Measurements from ENCODE around the gene JHY.
"Not testable (repeated sequence)": the region's sequence is repeated elsewhere in the genome, so short reads cannot be mapped to it uniquely, and the experiment has no call there.

JHY gene

DNA sequence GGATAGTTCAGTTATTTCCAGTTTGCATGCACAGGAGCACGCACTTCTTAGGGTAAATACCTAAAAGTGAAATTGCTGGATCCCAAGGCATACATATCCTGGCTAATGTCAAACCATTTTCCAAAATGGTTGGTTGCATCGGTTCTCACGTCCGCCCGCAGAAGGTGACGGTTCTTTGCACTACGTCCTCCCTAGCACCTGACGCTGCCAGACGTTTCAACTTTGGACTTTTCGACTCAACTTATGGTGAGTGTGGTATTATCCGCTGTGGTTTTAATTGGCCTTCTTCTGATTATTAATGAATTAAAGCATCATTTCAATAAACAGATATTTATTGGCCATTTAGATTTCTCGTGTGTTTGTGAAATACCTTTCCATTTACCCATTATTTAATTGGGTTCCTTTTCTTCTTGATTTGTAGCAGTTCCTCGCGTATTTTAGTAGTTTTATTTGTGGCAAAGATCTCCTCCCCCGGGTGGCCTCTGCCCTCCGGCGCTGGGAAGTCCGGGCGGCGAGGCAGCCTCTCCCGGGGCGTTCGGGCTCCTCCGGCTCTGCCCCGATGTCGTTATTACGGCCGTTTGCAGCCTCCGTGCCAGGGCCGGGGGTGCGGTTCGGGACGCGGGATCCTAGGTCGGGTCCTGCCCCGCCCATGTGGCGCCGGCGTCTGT is at the start of gene JHY:
Gene JHY (plus strand): TSS at position 571 of the 668 bp plus-strand sequence. CDS start 3,091 bp downstream, outside the sequence.
- peak; percentile 15 for DNase-seq
- in situ Hi-C loops (cut with MboI; ENCODE audit: low pct_unique_long_range_greater_than_20kb, low sequenced_read_pairs) = no loop called here

- in situ Hi-C loops (cut with MboI; ENCODE audit: low pct_unique_long_range_greater_than_20kb, low sequenced_read_pairs) = no loop called here
- peak; percentile 26 for DNase-seq
Observed at GRCh38 chr11:122833846-122834464, 48.6 kb upstream of the JHY start.

GRCh38 chr11:122836916-122837315 is 45.6 kb upstream of the JHY start:
- DNase-seq = no peak
- in situ Hi-C loops (cut with MboI; ENCODE audit: low pct_unique_long_range_greater_than_20kb, low sequenced_read_pairs) = no loop called here

DNA sequence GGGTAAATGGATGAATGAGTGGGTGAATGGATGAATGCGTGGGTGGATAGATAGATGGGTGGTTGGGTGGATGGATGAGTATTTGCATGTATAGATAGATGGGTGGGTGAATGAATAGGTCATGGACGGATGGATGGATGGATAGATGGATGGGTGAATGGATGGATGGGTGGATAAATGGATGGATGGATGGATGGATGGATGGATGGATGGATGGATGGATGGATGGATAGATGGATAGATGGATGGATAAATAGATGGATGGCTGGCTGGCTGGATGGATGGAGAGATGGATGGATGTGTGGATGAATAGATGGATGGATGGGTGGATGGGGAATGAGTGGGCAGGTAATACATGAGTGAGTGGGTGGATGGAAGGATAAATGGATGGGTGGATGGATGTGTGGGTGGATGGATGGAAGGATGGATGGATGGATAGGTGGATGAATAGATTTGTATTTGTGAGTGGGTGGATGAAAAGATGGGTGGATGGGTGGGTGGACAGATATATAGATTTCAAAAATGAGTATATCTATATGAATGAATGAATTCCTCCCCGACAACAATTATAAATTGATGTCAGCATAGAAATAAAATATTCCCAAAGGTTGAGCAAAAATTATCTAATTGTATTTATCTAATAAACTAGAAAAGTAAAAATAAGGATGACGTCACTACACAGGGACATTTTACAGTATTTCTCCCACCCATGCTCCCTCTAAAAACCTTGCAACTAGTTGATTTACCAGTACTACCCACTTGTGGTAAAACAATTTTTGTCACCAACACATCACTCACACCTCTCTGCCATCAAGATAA is 44.8 kb upstream of the JHY start:
- in situ Hi-C loops (cut with MboI; ENCODE audit: low pct_unique_long_range_greater_than_20kb, low sequenced_read_pairs) = no loop called here
- no peak for DNase-seq

- DNase-seq = peak; percentile 40
- in situ Hi-C loops (cut with MboI; ENCODE audit: low pct_unique_long_range_greater_than_20kb, low sequenced_read_pairs) = no loop called here
Observed at GRCh38 chr11:122843281-122844141, 39.0 kb upstream of the JHY start.

DNA sequence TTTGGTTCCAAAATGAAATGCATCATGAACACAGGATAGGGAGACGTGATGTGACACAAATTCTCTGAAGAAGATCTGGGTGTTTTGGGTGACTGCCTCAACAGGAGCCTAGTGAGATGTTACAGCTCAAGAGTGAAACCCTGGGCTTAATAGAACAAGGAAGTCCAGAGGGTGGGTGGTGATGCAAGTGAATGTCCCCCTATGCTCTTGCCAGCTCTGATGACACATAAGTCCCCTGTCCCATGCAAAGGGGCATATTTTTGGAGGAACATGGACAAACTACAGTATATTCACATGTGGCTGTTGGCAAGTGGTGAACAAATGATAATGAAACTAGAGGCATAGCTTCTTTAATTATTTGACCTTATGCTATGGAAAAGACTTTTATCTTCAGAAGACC is 35.1 kb upstream of the JHY start:
- in situ Hi-C loops (cut with MboI; ENCODE audit: low pct_unique_long_range_greater_than_20kb, low sequenced_read_pairs) = no loop called here
- DNase-seq = no peak

GRCh38 chr11:122848186-122848585 is 34.4 kb upstream of the JHY start:
- DNase-seq = no peak
- in situ Hi-C loops (cut with MboI; ENCODE audit: low pct_unique_long_range_greater_than_20kb, low sequenced_read_pairs) = no loop called here

- in situ Hi-C loops (cut with MboI; ENCODE audit: low pct_unique_long_range_greater_than_20kb, low sequenced_read_pairs) = no loop called here
- no peak for DNase-seq
Observed at GRCh38 chr11:122850076-122850631, 32.4 kb upstream of the JHY start.

DNA sequence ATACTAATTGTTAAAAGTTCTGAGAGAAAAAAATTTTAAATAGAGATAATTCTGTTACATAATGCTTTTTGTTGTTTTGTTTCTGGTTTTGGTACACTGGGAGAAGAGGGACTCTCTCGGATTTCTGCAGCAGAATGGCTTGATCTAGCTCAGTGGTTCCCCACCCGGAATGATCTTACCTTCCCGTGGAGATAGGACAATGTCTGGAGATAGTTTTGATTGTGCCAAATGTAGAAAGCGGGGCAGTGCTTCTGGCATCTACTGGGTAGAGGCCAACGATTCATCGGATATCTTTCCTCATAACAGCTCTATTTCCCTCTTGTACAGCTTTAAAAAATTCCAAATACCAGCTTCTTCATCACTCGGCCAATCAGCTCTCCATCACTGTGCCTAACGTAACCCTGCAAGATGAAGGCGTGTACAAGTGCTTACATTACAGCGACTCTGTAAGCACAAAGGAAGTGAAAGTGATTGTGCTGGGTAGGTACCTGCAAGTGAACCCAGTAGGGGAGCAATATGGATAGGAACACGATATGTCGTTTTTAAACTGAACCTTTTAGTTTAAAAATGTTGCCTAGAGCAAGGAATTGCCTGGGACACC is 31.1 kb upstream of the JHY start:
- in situ Hi-C loops (cut with MboI; ENCODE audit: low pct_unique_long_range_greater_than_20kb, low sequenced_read_pairs) = no loop called here

DNA sequence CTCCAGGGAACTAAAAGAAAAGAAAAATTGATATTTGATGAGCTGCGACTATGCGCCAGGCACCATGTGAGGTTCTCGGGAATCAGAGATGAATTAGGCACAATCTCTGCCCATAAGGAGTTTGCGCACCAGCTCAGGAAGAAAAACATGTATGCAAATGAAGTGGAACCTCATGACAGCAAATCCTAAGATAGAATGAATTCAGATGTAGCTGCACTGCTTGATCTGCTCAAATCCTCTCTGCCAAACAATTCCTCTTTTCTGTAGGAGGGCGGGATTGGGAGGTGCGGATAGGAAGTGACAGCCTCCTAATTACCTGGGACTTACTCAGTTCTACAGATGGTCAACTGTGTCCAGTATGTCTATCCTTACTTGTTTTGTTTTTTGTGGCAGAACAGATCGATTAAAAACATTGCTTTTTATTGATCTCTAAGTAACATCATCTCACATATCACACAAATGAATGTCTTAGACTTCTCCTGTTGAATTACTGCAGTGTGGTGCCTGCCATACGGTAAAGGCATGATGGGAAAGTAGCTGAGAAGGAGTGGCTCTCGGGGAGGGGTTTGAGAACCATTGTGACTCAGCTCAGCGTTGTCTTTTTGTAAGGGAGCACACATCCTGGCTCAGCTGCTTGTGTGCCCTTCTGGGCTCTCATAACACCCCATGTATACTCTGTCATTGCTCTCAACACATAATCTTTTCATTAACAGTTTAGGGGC is 30.3 kb upstream of the JHY start:
- in situ Hi-C loops (cut with MboI; ENCODE audit: low pct_unique_long_range_greater_than_20kb, low sequenced_read_pairs) = no loop called here

More for the DNA sequence above, 31.1 kb upstream of the JHY start:
- no peak for DNase-seq

GRCh38 chr11:122852796-122853160 is 29.8 kb upstream of the JHY start:
- no peak for DNase-seq
- in situ Hi-C loops (cut with MboI; ENCODE audit: low pct_unique_long_range_greater_than_20kb, low sequenced_read_pairs) = no loop called here

More for the DNA sequence above, 30.3 kb upstream of the JHY start:
- no peak for DNase-seq

DNA sequence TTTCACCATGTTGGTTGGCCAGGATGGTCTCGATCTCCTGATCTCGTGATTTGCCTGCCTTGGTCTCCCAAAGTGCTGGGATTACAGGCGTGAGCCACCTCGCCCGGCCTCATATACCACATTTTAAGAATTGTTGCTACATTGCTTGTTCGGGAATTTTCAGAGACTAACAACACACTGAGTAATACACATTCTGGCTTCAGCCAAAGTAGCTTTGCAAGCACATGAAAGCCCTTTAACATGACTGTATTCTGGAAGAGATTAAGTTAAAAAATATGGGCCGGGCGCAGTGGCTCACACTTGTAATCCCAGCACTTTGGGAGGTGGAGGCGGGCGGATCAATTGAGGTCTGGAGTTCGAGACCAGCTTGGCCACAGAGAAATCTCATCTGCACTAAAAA is 29.3 kb upstream of the JHY start:
- DNase-seq = no peak
- in situ Hi-C loops (cut with MboI; ENCODE audit: low pct_unique_long_range_greater_than_20kb, low sequenced_read_pairs) = no loop called here

GRCh38 chr11:122853971-122854446 is 28.6 kb upstream of the JHY start:
- peak; percentile 87 for DNase-seq
- in situ Hi-C loops (cut with MboI; ENCODE audit: low pct_unique_long_range_greater_than_20kb, low sequenced_read_pairs) = no loop called here

GRCh38 chr11:122861631-122862030 is 20.9 kb upstream of the JHY start:
- DNase-seq = no peak
- in situ Hi-C loops (cut with MboI; ENCODE audit: low pct_unique_long_range_greater_than_20kb, low sequenced_read_pairs) = no loop called here

- in situ Hi-C loops (cut with MboI; ENCODE audit: low pct_unique_long_range_greater_than_20kb, low sequenced_read_pairs) = no loop called here
- DNase-seq = no peak
Observed at GRCh38 chr11:122862091-122862490, 20.5 kb upstream of the JHY start.

DNA sequence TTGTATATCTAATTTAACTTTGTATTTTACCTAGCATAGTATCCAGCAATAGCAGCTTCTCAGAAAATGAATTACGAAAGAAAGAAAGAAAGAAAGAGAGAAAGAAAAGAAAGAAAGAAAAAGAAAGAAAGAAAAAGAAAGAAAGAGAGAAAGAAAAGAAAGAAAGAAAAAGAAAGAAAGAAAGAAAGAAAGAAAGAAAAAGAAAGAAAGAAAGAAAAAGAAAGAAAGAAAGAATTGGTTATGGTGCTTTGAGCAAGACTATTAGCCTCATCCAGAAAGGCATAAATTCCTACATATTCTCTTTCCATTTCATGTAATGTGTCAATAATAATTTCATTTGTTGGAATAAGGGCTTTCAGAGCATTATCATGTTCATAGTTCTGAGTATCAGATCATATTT is 19.4 kb upstream of the JHY start:
- DNase-seq; in situ Hi-C loops (cut with MboI; ENCODE audit: low pct_unique_long_range_greater_than_20kb, low sequenced_read_pairs): not testable (repeated sequence)

DNA sequence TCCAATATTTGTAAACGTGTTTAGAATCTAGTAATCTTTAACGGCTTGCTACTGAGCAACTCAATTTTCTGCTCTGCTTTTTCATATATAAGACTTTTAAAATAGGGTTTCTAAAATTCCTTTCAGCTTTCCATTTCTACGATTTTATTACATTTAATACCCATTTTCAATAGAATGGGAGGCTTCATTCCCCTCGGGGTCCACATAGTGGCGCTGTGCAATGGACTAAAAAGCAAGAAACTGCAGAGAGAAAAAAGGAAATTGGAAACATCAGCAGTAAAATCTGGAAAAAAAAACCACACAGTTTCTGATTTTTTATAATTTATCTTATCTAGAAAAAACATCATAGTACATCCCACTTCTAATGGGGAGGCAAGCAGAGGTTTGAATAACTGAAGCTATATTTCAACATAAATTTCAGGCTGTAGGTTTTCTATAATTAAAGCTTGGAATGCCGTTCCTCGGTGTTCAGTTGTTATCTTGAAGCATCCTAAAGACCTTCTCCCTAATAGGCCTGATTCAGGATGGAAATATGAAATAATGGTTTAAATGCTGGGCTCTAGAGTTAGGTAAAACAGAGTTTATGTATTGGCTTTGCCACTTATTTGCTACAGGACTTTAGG is 18.7 kb upstream of the JHY start:
- in situ Hi-C loops (cut with MboI; ENCODE audit: low pct_unique_long_range_greater_than_20kb, low sequenced_read_pairs) = no loop called here
- peak; percentile 68 for DNase-seq

Data from KBM-7 (cell line).